IMR-90 (cell line): ENCODE data around the gene HAO2. TPM values are rescaled to one million over a fixed set of nuclear protein-coding genes. Genes with fewer than 3 reads are reported as not detected.
"Not testable (repeated sequence)": the region's sequence is repeated elsewhere in the genome, so short reads cannot be mapped to it uniquely, and the experiment has no call there.

Experiments
- ATAC-seq: fragments of 200-7000 bp; cut with Tn5 transposase; 2 replicates; pipeline ENCODE4 v1.9.1; 2020; ENCODE audit warnings: low read depth, mild to moderate bottlenecking, moderate library complexity
- BruUV-seq: library from RNA; stranded (reverse); fragments of 400-500 nt; replicated peaks from 2 replicates; lab custom pipeline; 2021; lab: Mats Ljungman, UMichigan
- CTCF ChIA-PET: fragments of 300-600 bp; formaldehyde crosslinking; extraction: SDS; loops from one replicate; lab custom pipeline; 2021; ENCODE audit warnings: antibody characterized with exemption; lab: Yijun Ruan, JAX
- POLR2A ChIA-PET: fragments of 300-600 bp; sonication (Branson Sonifier 250); formaldehyde crosslinking; loops from one replicate; lab custom pipeline; 2022; ENCODE audit warnings: antibody characterized with exemption; ENCODE audit not compliant: unreplicated experiment; lab: Charles Lee
- DNase-seq: peaks from one replicate; pipeline ENCODE4 v3.0.0; 2013
- H2AFZ ChIP-seq: replicated peaks from 2 replicates; pipeline ENCODE3; 2013; ENCODE audit warnings: low read length, mild to moderate bottlenecking; ENCODE audit not compliant: poor library complexity
- H2AK5ac ChIP-seq: 2 replicates; pipeline ENCODE4 v1.6.1; 2013; ENCODE audit warnings: low read depth, low read length, inconsistent platforms
- H2AK9ac ChIP-seq: replicated peaks from 2 replicates; pipeline ENCODE3; 2013; ENCODE audit warnings: mild to moderate bottlenecking, low read depth, low read length, moderate library complexity; ENCODE audit not compliant: poor library complexity
- H2BK120ac ChIP-seq: 2 replicates; pipeline ENCODE4 v1.6.1; 2013; ENCODE audit warnings: low read depth, low read length, inconsistent platforms
- H2BK15ac ChIP-seq: 3 replicates; pipeline ENCODE4 v1.6.1; 2013; ENCODE audit warnings: low read depth, low read length, inconsistent platforms
- H2BK20ac ChIP-seq: 2 replicates; pipeline ENCODE4 v1.6.1; 2013; ENCODE audit warnings: low read depth, mild to moderate bottlenecking, inconsistent platforms, low read length, moderate library complexity
- H2BK5ac ChIP-seq: 2 replicates; pipeline ENCODE4 v1.6.1; 2013; ENCODE audit warnings: mild to moderate bottlenecking, low read depth, low read length, inconsistent platforms; ENCODE audit not compliant: poor library complexity, severe bottlenecking
- H3K14ac ChIP-seq: replicated peaks from 2 replicates; pipeline ENCODE4 v1.6.1; 2013; ENCODE audit warnings: low read depth, low read length, inconsistent platforms
- H3K18ac ChIP-seq: 2 replicates; pipeline ENCODE4 v1.6.1; 2013; ENCODE audit warnings: low read depth, low read length, control low read depth
- H3K23ac ChIP-seq: 2 replicates; pipeline ENCODE4 v1.6.1; 2013; ENCODE audit warnings: low read depth, low read length, inconsistent platforms
- H3K27ac ChIP-seq: 2 replicates; pipeline ENCODE4 v1.5.1; 2013; ENCODE audit warnings: mild to moderate bottlenecking, control low read depth, low read length; ENCODE audit not compliant: insufficient read depth
- H3K27me3 ChIP-seq: 2 replicates; pipeline ENCODE4 v1.6.1; 2013; ENCODE audit warnings: low read length; ENCODE audit not compliant: control insufficient read depth, insufficient read depth
- H3K36me3 ChIP-seq: 2 replicates; pipeline ENCODE4 v1.6.1; 2013; ENCODE audit warnings: low read length, mixed read lengths; ENCODE audit not compliant: control insufficient read depth, insufficient read depth
- H3K4ac ChIP-seq: 2 replicates; pipeline ENCODE4 v1.6.1; 2013; ENCODE audit warnings: low read depth, low read length, inconsistent platforms
- H3K4me1 ChIP-seq: 2 replicates; pipeline ENCODE4 v1.6.1; 2013; ENCODE audit warnings: low read length, mixed read lengths; ENCODE audit not compliant: control insufficient read depth, insufficient read depth
- H3K4me2 ChIP-seq: 2 replicates; pipeline ENCODE4 v1.6.1; 2013; ENCODE audit warnings: low read depth, mild to moderate bottlenecking, control low read depth, low read length, moderate library complexity
- H3K4me3 ChIP-seq: 2 replicates; pipeline ENCODE4 v1.5.1; 2013; ENCODE audit warnings: low read depth, mild to moderate bottlenecking, control low read depth, low read length, moderate library complexity; ENCODE audit not compliant: insufficient read depth
- H3K56ac ChIP-seq: 2 replicates; pipeline ENCODE4 v1.6.1; 2013; ENCODE audit warnings: low read length, inconsistent platforms; ENCODE audit not compliant: insufficient read depth; ENCODE audit errors: extremely low read depth
- H3K79me1 ChIP-seq, 2 experiments: 2 replicates each; pipeline ENCODE4 v1.6.1; 2013; ENCODE audit warnings: low read length in 2 of 2, inconsistent platforms in 1 of 2, low read depth in 1 of 2
- H3K9ac ChIP-seq: 2 replicates; pipeline ENCODE4 v1.6.1; 2013; ENCODE audit warnings: low read depth, low read length, control low read depth
- H3K9me1 ChIP-seq: 2 replicates; pipeline ENCODE4 v1.6.1; 2013; ENCODE audit warnings: low read length, inconsistent platforms; ENCODE audit not compliant: insufficient read depth
- H3K9me3 ChIP-seq: 2 replicates; pipeline ENCODE4 v1.6.1; 2013; ENCODE audit warnings: low read length; ENCODE audit not compliant: control insufficient read depth, insufficient read depth
- H4K20me1 ChIP-seq: 2 replicates; pipeline ENCODE4 v1.6.1; 2013; ENCODE audit warnings: low read length, inconsistent platforms; ENCODE audit not compliant: insufficient read depth
- H4K5ac ChIP-seq: 2 replicates; pipeline ENCODE4 v1.6.1; 2013; ENCODE audit warnings: mild to moderate bottlenecking, low read depth, low read length, control low read depth
- H4K8ac ChIP-seq, 2 experiments: 2 replicates each; pipeline ENCODE4 v1.6.1; 2013; ENCODE audit warnings: low read depth in 2 of 2, low read length in 2 of 2, control low read depth in 1 of 2, inconsistent platforms in 1 of 2
- H4K91ac ChIP-seq: 2 replicates; pipeline ENCODE4 v1.6.1; 2013; ENCODE audit warnings: low read depth, low read length, inconsistent platforms; ENCODE audit not compliant: insufficient read depth
- whole genome bisulfite sequencing, 2 experiments: methylation state at CpG; one replicate each; pipeline versions ENCODE4 v1.1.5 to v1.1.7; 2013; ENCODE audit warnings: missing lambda C conversion rate in 2 of 2; ENCODE audit not compliant: insufficient read length in 1 of 2; ENCODE audit errors: extremely low coverage in 2 of 2; 5-methylcytosine and 5-hydroxymethylcytosine counted together
- dilution Hi-C: fragments of 300-500 bp; cut with HindIII; formaldehyde crosslinking; loops from one replicate; pipeline ENCODE4 v1.14.3; 2018; ENCODE audit warnings: low sequenced_read_pairs; ENCODE audit not compliant: unreplicated experiment
- in situ Hi-C: fragments of 300-500 bp; cut with MboI; formaldehyde crosslinking; loops from 3 replicates; pipeline ENCODE4 v1.14.3; 2019; ENCODE audit warnings: low sequenced_read_pairs, inconsistent platforms, mixed read lengths
- intact Hi-C: fragments of 100-400 bp; cut with micrococcal nuclease; formaldehyde crosslinking; loops from 2 replicates; pipeline ENCODE4 v1.10.0; 2022
- polyA plus RNA-seq, 3 experiments: library from polyadenylated mRNA; depleted of rRNA; stranded (reverse); fragments of >200 nt; gene quantifications; 2 replicates each; pipeline ENCODE4 v1.2.3, GENCODE V29; 2012; ENCODE audit warnings: low replicate concordance in 1 of 3
- total RNA-seq: library from RNA; depleted of rRNA; stranded (reverse); fragments of >200 nt; gene quantifications from 2 replicates; pipeline ENCODE4 v1.2.3, GENCODE V29; 2012

Gene HAO2
- total and polyA plus RNA-seq, 2 of the 4 experiments (the other 2 are of a cell fraction), result not detected

GRCh38 chr1:119377594-119377993 is 9.0 kb downstream of the HAO2 start:
- BruUV-seq, result not testable (repeated sequence)

More at GRCh38 chr1:119377594-119377993, 9.0 kb downstream of the HAO2 start:
- H3K14ac ChIP-seq, DNase-seq, ATAC-seq, H3K27ac ChIP-seq, H3K27me3 ChIP-seq, H3K9me3 ChIP-seq, H3K4me2 ChIP-seq, H2BK120ac ChIP-seq, H4K20me1 ChIP-seq, H2AFZ ChIP-seq, POLR2A ChIA-PET, H3K36me3 ChIP-seq, H2BK15ac ChIP-seq, dilution Hi-C loops, H3K4me3 ChIP-seq, H2AK9ac ChIP-seq, H2BK5ac ChIP-seq, H3K4ac ChIP-seq, H3K23ac ChIP-seq, H3K4me1 ChIP-seq, H3K79me1 ChIP-seq, intact Hi-C loops, H3K9ac ChIP-seq, H2AK5ac ChIP-seq, H4K91ac ChIP-seq, H3K18ac ChIP-seq, in situ Hi-C loops, H3K9me1 ChIP-seq, CTCF ChIA-PET, H4K8ac ChIP-seq, H3K56ac ChIP-seq, H2BK20ac ChIP-seq, H4K5ac ChIP-seq: not testable (repeated sequence)
- WGBS, 2 experiments, result no CpG with 5 or more reads among the region's 2 CpGs
